ENCODE data around the gene FYN. TPM values are rescaled to one million over a fixed set of nuclear protein-coding genes. Genes with fewer than 3 reads are reported as not detected.

The FYN gene
- total and polyA plus RNA-seq, 4 donors: 11.2 to 28.3 (median 19.7) TPM

GRCh38 chr6:111779660-111780059 is 93.6 kb downstream of the FYN start:
- DNase-seq (ENCODE audit: low spot score): no peak
- TF ChIP-seq RAD21 (IDR thresholded peaks at IDR 0.05) (no peak), YY1 (IDR thresholded peaks at IDR 0.05) (no peak), GABPA (IDR thresholded peaks at IDR 0.05 in 1 of 2, conservative IDR thresholded peaks at IDR 0.05 in 1 of 2) (no peak), FOXA1 (IDR thresholded peaks at IDR 0.05) (no peak), TAF1 (conservative IDR thresholded peaks at IDR 0.05) (no peak), EGR1 (IDR thresholded peaks at IDR 0.05; ENCODE audit: low read depth in 2 of 2) (no peak), MAX (IDR thresholded peaks at IDR 0.05) (no peak), JUND (IDR thresholded peaks at IDR 0.05) (no peak), FOXA2 (IDR thresholded peaks at IDR 0.05) (no peak)
- Histone ChIP-seq H3K4me3 (ENCODE audit: low read depth in 1 of 3, low read length in 3 of 3) (no peak overlapping the region), H3K27ac (ENCODE audit: low read depth in 1 of 2, low read length in 2 of 2) (no peak overlapping the region), H3K4me1 (ENCODE audit: control insufficient read depth in 4 of 4, insufficient read depth in 4 of 4, low read length in 3 of 4) (no peaks in the 10 kb centered on the region), H3K27me3 (ENCODE audit: control insufficient read depth in 4 of 4, insufficient read depth in 4 of 4, low read length in 3 of 4) (no peaks in the 10 kb centered on the region), H3K9ac (ENCODE audit: low read depth in 1 of 2, low read length in 2 of 2) (no peak overlapping the region), H3K9me3 (ENCODE audit: control insufficient read depth in 4 of 4, low read length in 3 of 4) (no peaks in the 10 kb centered on the region), H3K36me3 (ENCODE audit: control insufficient read depth in 4 of 4, insufficient read depth in 3 of 4, low read depth in 1 of 4, low read length in 3 of 4) (no peaks in the 10 kb centered on the region)
- WGBS: 94% methylated on average over 2 of the region's 2 CpGs

DNA sequence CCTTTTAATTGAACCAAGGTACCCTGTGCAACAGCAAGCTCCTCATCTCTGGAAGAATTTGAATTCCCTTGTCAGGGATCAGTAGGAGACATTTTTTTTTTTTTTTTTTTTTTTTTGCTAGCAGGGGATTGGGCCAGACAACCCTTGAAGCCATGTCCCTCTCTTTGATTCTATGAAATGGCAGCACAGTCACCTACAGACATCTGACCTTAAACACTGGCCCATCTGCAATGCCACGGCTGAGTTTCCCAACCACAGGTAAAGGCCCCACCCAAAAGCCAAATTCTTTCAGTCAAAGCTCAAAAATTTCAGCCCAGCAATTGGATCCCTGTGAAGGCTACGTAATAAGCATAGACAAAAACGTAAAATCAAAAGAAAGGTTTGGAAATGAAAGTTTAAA is 94.2 kb downstream of the FYN start:
- H3K4me3 ChIP-seq (ENCODE audit: low read depth in 1 of 3, low read length in 3 of 3): no peak overlapping the region
- no peaks in the 10 kb centered on the region for H3K9me3 ChIP-seq (ENCODE audit: control insufficient read depth in 4 of 4, low read length in 3 of 4)
- TF ChIP-seq SP1 (IDR thresholded peaks at IDR 0.05): no peak
- TF ChIP-seq, protein P1, sequence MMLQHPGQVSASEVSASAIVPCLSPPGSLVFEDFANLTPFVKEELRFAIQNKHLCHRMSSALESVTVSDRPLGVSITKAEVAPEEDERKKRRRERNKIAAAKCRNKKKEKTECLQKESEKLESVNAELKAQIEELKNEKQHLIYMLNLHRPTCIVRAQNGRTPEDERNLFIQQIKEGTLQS (IDR thresholded peaks at IDR 0.05): no peak
- TF ChIP-seq FOXA2 (IDR thresholded peaks at IDR 0.05): no peak
- TF ChIP-seq EGR1 (IDR thresholded peaks at IDR 0.05; ENCODE audit: low read depth in 2 of 2): no peak
- TF ChIP-seq GABPA (IDR thresholded peaks at IDR 0.05 in 1 of 2, conservative IDR thresholded peaks at IDR 0.05 in 1 of 2): no peak
- TF ChIP-seq MAX (IDR thresholded peaks at IDR 0.05): no peak
- no peak for TF ChIP-seq TAF1 (conservative IDR thresholded peaks at IDR 0.05)
- no peak for TF ChIP-seq RXRA (IDR thresholded peaks at IDR 0.05)
- TF ChIP-seq JUND (IDR thresholded peaks at IDR 0.05): no peak
- TF ChIP-seq RAD21 (IDR thresholded peaks at IDR 0.05): no peak
- no peak for TF ChIP-seq NR2F2 (IDR thresholded peaks at IDR 0.05)
- TF ChIP-seq HNF4G (IDR thresholded peaks at IDR 0.05): no peak
- TF ChIP-seq HNF4A (conservative IDR thresholded peaks at IDR 0.05): no peak
- no peak for TF ChIP-seq CTCF (IDR thresholded peaks at IDR 0.05; ENCODE audit: low read depth, low read length, missing input control)
- TF ChIP-seq FOXA1 (IDR thresholded peaks at IDR 0.05): no peak
- TF ChIP-seq YY1 (IDR thresholded peaks at IDR 0.05): no peak
- TF ChIP-seq, protein P2, sequence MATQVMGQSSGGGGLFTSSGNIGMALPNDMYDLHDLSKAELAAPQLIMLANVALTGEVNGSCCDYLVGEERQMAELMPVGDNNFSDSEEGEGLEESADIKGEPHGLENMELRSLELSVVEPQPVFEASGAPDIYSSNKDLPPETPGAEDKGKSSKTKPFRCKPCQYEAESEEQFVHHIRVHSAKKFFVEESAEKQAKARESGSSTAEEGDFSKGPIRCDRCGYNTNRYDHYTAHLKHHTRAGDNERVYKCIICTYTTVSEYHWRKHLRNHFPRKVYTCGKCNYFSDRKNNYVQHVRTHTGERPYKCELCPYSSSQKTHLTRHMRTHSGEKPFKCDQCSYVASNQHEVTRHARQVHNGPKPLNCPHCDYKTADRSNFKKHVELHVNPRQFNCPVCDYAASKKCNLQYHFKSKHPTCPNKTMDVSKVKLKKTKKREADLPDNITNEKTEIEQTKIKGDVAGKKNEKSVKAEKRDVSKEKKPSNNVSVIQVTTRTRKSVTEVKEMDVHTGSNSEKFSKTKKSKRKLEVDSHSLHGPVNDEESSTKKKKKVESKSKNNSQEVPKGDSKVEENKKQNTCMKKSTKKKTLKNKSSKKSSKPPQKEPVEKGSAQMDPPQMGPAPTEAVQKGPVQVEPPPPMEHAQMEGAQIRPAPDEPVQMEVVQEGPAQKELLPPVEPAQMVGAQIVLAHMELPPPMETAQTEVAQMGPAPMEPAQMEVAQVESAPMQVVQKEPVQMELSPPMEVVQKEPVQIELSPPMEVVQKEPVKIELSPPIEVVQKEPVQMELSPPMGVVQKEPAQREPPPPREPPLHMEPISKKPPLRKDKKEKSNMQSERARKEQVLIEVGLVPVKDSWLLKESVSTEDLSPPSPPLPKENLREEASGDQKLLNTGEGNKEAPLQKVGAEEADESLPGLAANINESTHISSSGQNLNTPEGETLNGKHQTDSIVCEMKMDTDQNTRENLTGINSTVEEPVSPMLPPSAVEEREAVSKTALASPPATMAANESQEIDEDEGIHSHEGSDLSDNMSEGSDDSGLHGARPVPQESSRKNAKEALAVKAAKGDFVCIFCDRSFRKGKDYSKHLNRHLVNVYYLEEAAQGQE (IDR thresholded peaks at IDR 0.05): no peak
- TF ChIP-seq ZBTB33 (IDR thresholded peaks at IDR 0.05): no peak
- H3K36me3 ChIP-seq (ENCODE audit: control insufficient read depth in 4 of 4, insufficient read depth in 3 of 4, low read depth in 1 of 4, low read length in 3 of 4): no peaks in the 10 kb centered on the region
- no peaks in the 10 kb centered on the region for H3K4me1 ChIP-seq (ENCODE audit: control insufficient read depth in 4 of 4, insufficient read depth in 4 of 4, low read length in 3 of 4)
- H3K27me3 ChIP-seq (ENCODE audit: control insufficient read depth in 4 of 4, insufficient read depth in 4 of 4, low read length in 3 of 4): no peaks in the 10 kb centered on the region
- H3K27ac ChIP-seq (ENCODE audit: low read depth in 1 of 2, low read length in 2 of 2): no peak overlapping the region
- no peak for DNase-seq (ENCODE audit: low spot score)
- 91% methylated on average over 3 of the region's 3 CpGs for WGBS
- H3K9ac ChIP-seq (ENCODE audit: low read depth in 1 of 2, low read length in 2 of 2): no peak overlapping the region
